Activated T-helper 1 cell treated with Interleukin-2 at 50 U/mL for 16 hours (primary cell): Measurements from ENCODE around the gene GRIK2.

ENCODE experiments used
- DNase-seq: peaks from one replicate; pipeline ENCODE4 v3.0.0-alpha.2; 2020; ENCODE audit warnings: low read depth

GRIK2 gene

GRCh38 chr6:101458336-101458735 is 64.8 kb downstream of the GRIK2 start:
- no peak for DNase-seq

DNA sequence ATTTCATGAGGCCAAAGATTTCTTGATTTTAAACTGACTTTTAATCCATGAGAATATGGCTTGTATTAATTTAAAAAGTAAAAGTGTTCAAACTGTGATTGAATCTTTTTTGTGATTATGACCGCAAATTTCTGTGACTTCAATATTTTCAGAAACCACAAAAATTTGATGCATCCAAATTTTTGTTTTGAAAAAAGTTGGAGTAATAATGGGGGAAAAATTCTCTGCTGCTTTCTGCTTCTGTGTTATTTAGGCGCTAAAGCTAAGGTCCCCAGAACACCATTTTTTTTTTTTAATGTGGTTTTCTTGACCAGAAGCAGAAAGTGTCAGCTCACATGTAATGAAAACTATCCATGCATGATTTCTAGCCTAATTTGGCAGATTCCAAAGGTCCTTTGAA is 65.3 kb downstream of the GRIK2 start:
- DNase-seq, result no peak

GRCh38 chr6:101462576-101462975 is 69.1 kb downstream of the GRIK2 start:
- no peak for DNase-seq

DNA sequence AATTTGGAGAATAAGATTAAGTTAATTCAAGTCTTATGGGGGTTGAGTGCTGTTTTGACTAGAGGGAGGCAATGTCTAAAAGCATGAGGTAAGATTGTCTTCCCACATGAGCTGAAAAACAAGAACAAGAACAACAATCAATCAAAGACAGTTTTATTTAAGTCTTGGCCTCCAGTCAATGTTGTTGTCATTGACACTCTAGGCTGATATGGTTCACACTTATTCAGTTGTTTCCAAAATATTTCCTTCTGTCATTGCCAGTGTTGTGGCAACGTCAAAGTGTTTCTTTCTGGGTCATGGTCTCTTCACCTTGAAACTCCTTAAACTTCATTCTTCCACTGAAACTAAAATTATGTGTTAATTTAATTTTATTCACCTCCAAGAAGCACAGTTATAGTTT is 72.4 kb downstream of the GRIK2 start:
- no peak for DNase-seq

DNA sequence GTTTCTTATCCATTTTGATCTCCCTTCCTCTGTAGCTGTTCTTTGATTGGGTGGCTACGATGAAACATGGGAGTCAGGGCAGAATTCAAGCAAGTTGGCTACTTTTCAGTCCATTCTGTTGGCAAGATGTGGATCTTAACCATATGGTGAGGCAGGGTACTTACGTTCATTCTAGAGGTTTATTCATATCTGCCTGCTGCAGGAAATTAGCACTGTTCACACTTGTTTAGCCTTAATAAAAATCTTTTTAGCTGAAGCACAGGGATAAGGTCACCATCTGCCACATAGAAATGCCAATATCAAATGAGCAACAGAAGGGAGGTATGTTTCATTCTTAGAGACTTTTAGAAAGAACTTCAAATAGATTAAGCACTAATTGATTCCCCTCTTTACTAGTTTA is 83.9 kb downstream of the GRIK2 start:
- DNase-seq, result no peak

- no peak for DNase-seq
These were observed 85.4 kb downstream of the GRIK2 start for GRCh38 chr6:101478891-101479290.

DNA sequence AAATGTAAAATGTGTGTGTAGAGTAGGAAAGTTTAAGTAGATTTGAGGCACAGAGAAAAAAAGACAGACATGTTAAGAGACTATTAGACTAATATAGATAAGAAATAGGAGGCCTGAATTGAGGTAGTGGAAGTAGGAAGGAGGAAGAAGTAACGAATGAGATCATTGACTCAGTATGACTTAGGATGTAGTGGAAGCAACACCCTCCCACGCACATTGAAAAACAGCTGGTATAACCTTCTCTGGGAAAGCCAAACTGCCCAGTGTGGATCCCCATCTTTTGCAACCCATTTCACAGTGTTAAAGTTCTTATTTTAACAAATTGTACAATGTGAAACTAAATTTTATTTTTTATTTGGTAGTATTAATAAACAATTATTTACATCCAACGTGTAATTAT is 89.1 kb downstream of the GRIK2 start:
- no peak for DNase-seq

- DNase-seq, result no peak
These were observed 91.3 kb downstream of the GRIK2 start for GRCh38 chr6:101484781-101485180.

- no peak for DNase-seq
These were observed 92.6 kb downstream of the GRIK2 start for GRCh38 chr6:101486124-101486523.

GRCh38 chr6:101486726-101487125 is 93.2 kb downstream of the GRIK2 start:
- DNase-seq, result no peak

DNA sequence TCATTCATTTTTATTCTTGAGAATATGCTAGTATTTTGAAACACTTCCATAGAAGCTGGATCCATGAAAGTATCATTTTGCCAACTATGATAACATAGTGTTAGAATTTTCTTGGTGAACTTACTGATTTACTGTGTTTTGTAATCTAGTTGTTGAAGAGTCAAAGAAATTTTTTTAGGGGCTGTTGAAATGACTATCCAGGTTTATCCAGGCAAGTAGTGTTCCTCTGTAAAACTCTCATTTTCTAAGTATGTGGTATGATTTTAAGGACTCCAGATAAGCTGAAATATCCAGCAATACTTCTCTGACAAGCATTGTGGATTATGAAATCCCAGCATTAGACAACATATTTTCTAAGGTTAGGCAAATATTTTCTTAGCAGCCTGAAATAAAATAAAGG is 95.9 kb downstream of the GRIK2 start:
- DNase-seq, result no peak

DNA sequence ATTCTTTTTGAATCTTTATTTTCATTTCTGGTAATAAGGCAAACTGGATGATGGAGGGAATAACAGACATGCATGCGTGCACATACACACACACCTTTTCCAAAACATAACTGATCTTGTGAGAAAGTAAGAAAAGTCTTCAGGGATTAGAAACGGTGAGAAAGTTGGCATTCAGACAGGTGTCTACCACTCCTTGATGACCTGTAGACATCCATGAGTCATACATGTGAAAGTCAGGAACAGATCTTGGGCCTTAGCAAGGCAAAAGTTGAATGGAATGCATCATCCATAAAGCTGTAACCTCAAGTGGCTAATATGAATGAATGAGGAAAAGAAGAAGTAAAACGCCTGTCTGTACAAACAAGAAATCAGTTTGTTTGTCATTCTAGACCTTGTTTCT is 97.3 kb downstream of the GRIK2 start:
- no peak for DNase-seq

GRCh38 chr6:101502818-101503217 is 109.3 kb downstream of the GRIK2 start:
- no peak for DNase-seq

DNA sequence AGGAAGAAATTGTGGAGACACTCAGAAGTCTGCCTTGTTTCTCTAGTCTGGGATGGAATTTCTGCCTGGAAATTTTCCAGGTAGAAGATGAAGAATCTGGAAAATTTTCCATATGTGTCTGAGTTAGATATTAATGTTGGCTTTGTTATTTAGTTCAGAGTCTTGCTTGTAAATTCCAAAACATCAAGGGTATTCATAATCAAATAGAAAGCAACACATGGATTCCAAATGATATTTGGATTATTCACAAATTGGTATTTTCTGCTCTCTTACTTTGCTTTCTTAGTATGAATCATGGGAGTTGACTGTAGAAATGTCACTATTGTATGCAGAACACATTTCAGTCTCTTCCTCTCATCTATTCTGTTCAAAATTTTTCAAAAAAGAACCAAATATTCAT is 116.0 kb downstream of the GRIK2 start:
- DNase-seq, result no peak

GRCh38 chr6:101513181-101513580 is 119.7 kb downstream of the GRIK2 start:
- no peak for DNase-seq

DNA sequence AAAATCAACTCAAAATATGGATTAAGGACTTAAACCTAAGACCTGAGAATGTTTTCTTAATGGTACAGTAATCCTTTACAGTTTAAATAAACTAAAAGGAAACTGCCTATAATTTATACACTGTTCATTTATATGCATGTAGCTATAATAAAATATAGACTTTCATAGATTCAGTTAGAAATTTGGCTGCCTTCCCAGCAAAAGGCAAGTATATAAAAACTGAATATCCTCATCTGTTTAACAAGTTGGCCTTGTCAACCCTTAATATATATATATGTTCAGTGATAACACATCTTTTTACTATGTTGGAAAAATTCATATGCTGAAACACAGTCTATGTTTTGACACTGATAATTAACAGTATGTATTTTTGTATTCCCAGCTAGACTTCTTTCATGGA is 123.1 kb downstream of the GRIK2 start:
- DNase-seq, result no peak

GRCh38 chr6:101517632-101518031 is 124.1 kb downstream of the GRIK2 start:
- no peak for DNase-seq

- no peak for DNase-seq
These were observed 128.7 kb downstream of the GRIK2 start for GRCh38 chr6:101522254-101522653.

- no peak for DNase-seq
These were observed 134.0 kb downstream of the GRIK2 start for GRCh38 chr6:101527467-101527866.

- no peak for DNase-seq
These were observed 135.3 kb downstream of the GRIK2 start for GRCh38 chr6:101528801-101529200.

DNA sequence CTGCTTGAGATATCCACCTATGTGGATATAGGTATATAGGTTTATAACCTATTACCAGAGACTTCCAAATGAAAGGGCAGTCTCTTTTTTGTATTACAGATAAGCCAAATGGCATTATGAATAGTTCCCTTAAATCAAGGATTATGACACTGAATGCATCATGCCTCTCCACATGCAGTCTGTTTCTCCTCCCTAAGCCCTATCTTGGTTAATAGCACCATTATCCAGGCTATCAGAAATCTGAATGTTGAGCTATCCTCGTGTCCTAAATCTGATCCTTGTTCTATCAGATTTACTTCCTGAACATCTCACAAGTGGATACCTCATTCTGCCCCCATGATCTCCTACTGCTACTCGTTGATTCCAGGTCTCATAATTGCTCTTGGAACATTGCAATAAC is 138.0 kb downstream of the GRIK2 start:
- no peak for DNase-seq

- no peak for DNase-seq
These were observed 140.9 kb downstream of the GRIK2 start for GRCh38 chr6:101534386-101534785.

DNA sequence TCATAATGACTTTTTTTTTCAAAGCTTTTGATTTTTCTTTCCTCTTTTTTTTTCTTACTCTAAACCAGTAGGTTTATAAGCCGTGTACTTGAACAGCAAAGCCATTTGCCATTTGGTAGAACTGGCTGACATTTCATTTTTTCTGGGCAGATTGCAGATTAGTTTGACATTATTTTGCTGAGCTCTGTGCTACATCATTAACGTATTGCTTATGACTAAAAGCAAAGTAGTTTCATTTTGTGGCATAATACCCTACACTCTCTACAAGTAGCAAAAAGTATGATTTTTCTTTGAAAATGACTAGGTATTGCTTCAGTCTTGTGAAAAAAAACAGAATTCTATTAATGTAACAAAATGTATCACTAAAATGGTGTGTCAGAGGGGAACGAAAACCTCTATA is 141.3 kb downstream of the GRIK2 start:
- DNase-seq, result no peak

- no peak for DNase-seq
These were observed 144.3 kb downstream of the GRIK2 start for GRCh38 chr6:101537753-101538316.
